ENCODE measurements around the gene VWA3B. TPM values are rescaled to one million over a fixed set of nuclear protein-coding genes. Genes with fewer than 3 reads are reported as not detected.

VWA3B gene
- total RNA-seq, 1 experiment from 2014 or later: not detected

- no peaks in the 10 kb centered on the region for H3K9me3 ChIP-seq (ENCODE audit: low read depth, low read length, poor library complexity, severe bottlenecking)
- intact Hi-C loops (cut with micrococcal nuclease; ENCODE audit: unreplicated experiment): no loop called here
- H3K4me3 ChIP-seq (ENCODE audit: low read depth, low read length, poor library complexity, severe bottlenecking): no peak overlapping the region
- H3K27me3 ChIP-seq (replicated peaks; ENCODE audit: insufficient read depth, low read depth, low read length, poor library complexity): peaks cover 46% of the 10 kb centered on the region
- H3K27ac ChIP-seq (ENCODE audit: low read depth, low read length, poor library complexity, severe bottlenecking): no peak overlapping the region
- DNase-seq (ENCODE audit: low spot score): no peak
- no TSS peak for BruUV-seq (replicated peaks)
- no peaks in the 10 kb centered on the region for H3K4me1 ChIP-seq (ENCODE audit: insufficient read depth, low read length, poor library complexity, severe bottlenecking)
- ChIA-PET POLR2A (ENCODE audit: low non-redundant PET) (no interaction called here), CTCF (no interaction called here)
- TF ChIP-seq CTCF (conservative IDR thresholded peaks at IDR 0.05; ENCODE audit: low read depth, low read length) (no peak), EZH2 (IDR thresholded peaks at IDR 0.05; ENCODE audit: borderline replicate concordance, low read depth, low read length, poor library complexity, severe bottlenecking) (no peak)
- H3K36me3 ChIP-seq (ENCODE audit: insufficient read depth, low read length, poor library complexity, severe bottlenecking): no peaks in the 10 kb centered on the region
Observed at GRCh38 chr2:98118161-98118560, 31.2 kb downstream of the VWA3B start.

DNA sequence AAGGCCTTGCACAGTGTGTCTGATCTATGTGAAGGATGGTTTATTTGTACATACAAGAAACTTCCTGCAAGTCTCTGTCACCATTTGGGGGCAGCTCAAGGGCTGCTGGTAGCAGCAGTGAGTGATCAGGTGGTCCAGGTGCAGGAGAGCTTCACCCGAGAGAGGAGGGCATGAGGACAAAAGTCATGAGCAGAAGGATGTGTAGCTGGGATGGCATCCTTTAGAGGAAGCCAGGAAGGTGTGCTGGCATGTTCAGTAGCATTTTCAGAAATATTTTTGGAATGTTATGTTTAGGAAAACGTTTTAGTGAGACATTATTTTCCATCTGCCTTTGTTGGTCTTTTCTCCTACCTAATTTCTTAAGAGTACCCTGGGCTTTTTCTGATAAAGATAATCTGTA is 31.9 kb downstream of the VWA3B start:
- no TSS peak for BruUV-seq (replicated peaks)
- peaks cover 49% of the 10 kb centered on the region for H3K27me3 ChIP-seq (replicated peaks; ENCODE audit: insufficient read depth, low read depth, low read length, poor library complexity)
- no peaks in the 10 kb centered on the region for H3K4me1 ChIP-seq (ENCODE audit: insufficient read depth, low read length, poor library complexity, severe bottlenecking)
- intact Hi-C loops (cut with micrococcal nuclease; ENCODE audit: unreplicated experiment): no loop called here
- H3K4me3 ChIP-seq (ENCODE audit: low read depth, low read length, poor library complexity, severe bottlenecking): no peak overlapping the region
- ChIA-PET CTCF (no interaction called here), POLR2A (ENCODE audit: low non-redundant PET) (no interaction called here)
- no peak for TF ChIP-seq CTCF (conservative IDR thresholded peaks at IDR 0.05; ENCODE audit: low read depth, low read length)
- TF ChIP-seq EZH2 (IDR thresholded peaks at IDR 0.05; ENCODE audit: borderline replicate concordance, low read depth, low read length, poor library complexity, severe bottlenecking): no peak
- H3K36me3 ChIP-seq (ENCODE audit: insufficient read depth, low read length, poor library complexity, severe bottlenecking): no peaks in the 10 kb centered on the region
- DNase-seq (ENCODE audit: low spot score): no peak
- H3K27ac ChIP-seq (ENCODE audit: low read depth, low read length, poor library complexity, severe bottlenecking): no peak overlapping the region
- no peaks in the 10 kb centered on the region for H3K9me3 ChIP-seq (ENCODE audit: low read depth, low read length, poor library complexity, severe bottlenecking)

GRCh38 chr2:98121149-98121548 is 34.2 kb downstream of the VWA3B start:
- CTCF ChIA-PET: no interaction called here
- intact Hi-C loops (cut with micrococcal nuclease; ENCODE audit: unreplicated experiment): no loop called here
- POLR2A ChIA-PET (ENCODE audit: low non-redundant PET): no interaction called here

More at GRCh38 chr2:98121149-98121548, 34.2 kb downstream of the VWA3B start:
- no peak for TF ChIP-seq CTCF (conservative IDR thresholded peaks at IDR 0.05; ENCODE audit: low read depth, low read length)
- no peak for TF ChIP-seq EZH2 (IDR thresholded peaks at IDR 0.05; ENCODE audit: borderline replicate concordance, low read depth, low read length, poor library complexity, severe bottlenecking)
- Histone ChIP-seq H3K9me3 (ENCODE audit: low read depth, low read length, poor library complexity, severe bottlenecking) (no peaks in the 10 kb centered on the region), H3K4me1 (ENCODE audit: insufficient read depth, low read length, poor library complexity, severe bottlenecking) (no peaks in the 10 kb centered on the region), H3K4me3 (ENCODE audit: low read depth, low read length, poor library complexity, severe bottlenecking) (no peak overlapping the region), H3K27ac (ENCODE audit: low read depth, low read length, poor library complexity, severe bottlenecking) (no peak overlapping the region), H3K36me3 (ENCODE audit: insufficient read depth, low read length, poor library complexity, severe bottlenecking) (no peaks in the 10 kb centered on the region), H3K27me3 (replicated peaks; ENCODE audit: insufficient read depth, low read depth, low read length, poor library complexity) (peaks cover 62% of the 10 kb centered on the region)
- BruUV-seq (replicated peaks): no TSS peak
- no peak for DNase-seq (ENCODE audit: low spot score)

Measured in A673 (cell line).